MG63 (cell line): ENCODE results near the gene MAP6. TPM values are rescaled to one million over a fixed set of nuclear protein-coding genes. Genes with fewer than 3 reads are reported as not detected.

Experiments used
- DNase-seq: peaks from one replicate; pipeline ENCODE4 v3.0.0-alpha.2; 2020
- H3K27me3 ChIP-seq: fragments of 250-450 bp; sonication (Bioruptor Pico); 2 replicates; pipeline ENCODE4 v1.5.1; 2020; ENCODE audit warnings: mild to moderate bottlenecking, moderate library complexity
- H3K36me3 ChIP-seq: fragments of 250-450 bp; sonication (Bioruptor Pico); 2 replicates; pipeline ENCODE4 v1.5.1; 2020; ENCODE audit warnings: mild to moderate bottlenecking, moderate library complexity
- H3K4me3 ChIP-seq: fragments of 250-450 bp; sonication (Bioruptor Pico); 2 replicates; pipeline ENCODE4 v1.5.1; 2020; ENCODE audit warnings: mild to moderate bottlenecking, moderate library complexity
- H3K9me3 ChIP-seq: fragments of 250-450 bp; sonication (Bioruptor Pico); 2 replicates; pipeline ENCODE4 v1.5.1; 2020; ENCODE audit warnings: mild to moderate bottlenecking, moderate library complexity
- total RNA-seq: library from RNA; depleted of rRNA; stranded (reverse); fragments of >200 nt; shearing (Covaris generic); gene quantifications from 2 replicates; pipeline ENCODE4 v1.2.3, GENCODE V29; 2014; ENCODE audit warnings: low replicate concordance; rRNA removed

Gene MAP6
- total RNA-seq, 1 experiment from 2014 or later, result not detected

GRCh38 chr11:75538150-75538942, 130.5 kb downstream of the MAP6 start:
- Histone ChIP-seq H3K9me3 (no peaks in the 10 kb centered on the region), H3K36me3 (no peaks in the 10 kb centered on the region), H3K27me3 (no peaks in the 10 kb centered on the region), H3K4me3 (no peak overlapping the region)
- no peak for DNase-seq

- Histone ChIP-seq H3K4me3 (no peak overlapping the region), H3K36me3 (no peaks in the 10 kb centered on the region), H3K9me3 (no peaks in the 10 kb centered on the region), H3K27me3 (no peaks in the 10 kb centered on the region)
- DNase-seq, result no peak
These were observed 131.1 kb downstream of the MAP6 start for GRCh38 chr11:75537740-75538139.

Other genes with a start within 250 kb of the MAP6 start
- gene KLHL35, start 235.8 kb downstream of the MAP6 start, total RNA-seq, result 0.12 and 3.9 TPM in 2 replicates
- 15.2 and 16.2 TPM in 2 replicates for gene GDPD5, start 143.1 kb downstream of the MAP6 start, total RNA-seq
- gene SERPINH1, start 106.8 kb downstream of the MAP6 start, total RNA-seq, result 1,157 and 1,275 TPM in 2 replicates
- not detected in 2 replicates for gene MOGAT2, start 48.8 kb upstream of the MAP6 start, total RNA-seq
- 8.6 and 10.3 TPM in 2 replicates for gene DGAT2, start 99.7 kb upstream of the MAP6 start, total RNA-seq
- 6.9 and 14.5 TPM in 2 replicates for gene UVRAG, start 146.2 kb upstream of the MAP6 start, total RNA-seq